Measurements from ENCODE around the gene EDN2.

DNA sequence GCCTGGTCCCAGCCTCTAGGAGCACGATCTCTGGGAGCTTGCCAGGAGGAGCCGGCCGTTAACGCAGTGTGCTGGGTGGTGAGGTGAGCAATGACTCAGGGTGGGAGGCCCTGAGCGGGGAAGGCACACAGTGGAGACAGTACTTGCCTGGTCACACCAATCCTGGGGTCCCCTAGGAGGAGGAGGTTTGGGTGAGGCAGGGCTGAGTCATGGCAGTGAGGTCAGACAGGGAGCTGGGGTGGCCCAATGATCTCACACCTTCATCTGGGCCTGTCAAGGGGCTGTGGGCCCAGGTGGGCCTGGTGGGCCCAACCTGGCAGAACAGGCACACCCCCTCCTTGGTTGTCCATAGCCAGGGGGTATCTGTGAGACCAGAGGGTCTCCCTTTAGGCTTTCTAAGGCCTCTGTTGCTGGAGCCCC is 8.6 kb upstream of the EDN2 start:
- TF ChIP-seq, protein P1, sequence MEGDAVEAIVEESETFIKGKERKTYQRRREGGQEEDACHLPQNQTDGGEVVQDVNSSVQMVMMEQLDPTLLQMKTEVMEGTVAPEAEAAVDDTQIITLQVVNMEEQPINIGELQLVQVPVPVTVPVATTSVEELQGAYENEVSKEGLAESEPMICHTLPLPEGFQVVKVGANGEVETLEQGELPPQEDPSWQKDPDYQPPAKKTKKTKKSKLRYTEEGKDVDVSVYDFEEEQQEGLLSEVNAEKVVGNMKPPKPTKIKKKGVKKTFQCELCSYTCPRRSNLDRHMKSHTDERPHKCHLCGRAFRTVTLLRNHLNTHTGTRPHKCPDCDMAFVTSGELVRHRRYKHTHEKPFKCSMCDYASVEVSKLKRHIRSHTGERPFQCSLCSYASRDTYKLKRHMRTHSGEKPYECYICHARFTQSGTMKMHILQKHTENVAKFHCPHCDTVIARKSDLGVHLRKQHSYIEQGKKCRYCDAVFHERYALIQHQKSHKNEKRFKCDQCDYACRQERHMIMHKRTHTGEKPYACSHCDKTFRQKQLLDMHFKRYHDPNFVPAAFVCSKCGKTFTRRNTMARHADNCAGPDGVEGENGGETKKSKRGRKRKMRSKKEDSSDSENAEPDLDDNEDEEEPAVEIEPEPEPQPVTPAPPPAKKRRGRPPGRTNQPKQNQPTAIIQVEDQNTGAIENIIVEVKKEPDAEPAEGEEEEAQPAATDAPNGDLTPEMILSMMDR (IDR thresholded peaks at IDR 0.05 in 4 of 5, conservative IDR thresholded peaks at IDR 0.05 in 1 of 5), result no peak
- TF ChIP-seq POLR2A (IDR thresholded peaks at IDR 0.05), result no peak
